GM12878 (cell line): ENCODE data around the gene APEX1.

ENCODE experiments used
- SIN3A ChIP-seq: IDR thresholded peaks from 2 replicates; pipeline ENCODE4 v1.6.1; 2012; ENCODE audit warnings: low read depth, low read length, improper control_type of control experiment
- TCF7 ChIP-seq: IDR thresholded peaks from 2 replicates; pipeline ENCODE4 v1.6.1; 2014; ENCODE audit warnings: antibody characterized with exemption, borderline replicate concordance
- TF ChIP-seq, protein P1 (sequence below), 3 experiments: IDR thresholded peaks in 2 of 3; conservative IDR thresholded peaks in 1 of 3; 2 replicates each; pipeline ENCODE4 v1.5.1; 2011; ENCODE audit warnings: low read depth in 3 of 3, low read length in 3 of 3, mild to moderate bottlenecking in 3 of 3, control low read depth in 2 of 3, moderate library complexity in 2 of 3, inconsistent platforms in 1 of 3, mixed read lengths in 1 of 3; ENCODE audit not compliant: control insufficient read depth in 2 of 3, insufficient read depth in 1 of 3; ENCODE audit errors: extremely low read depth in 1 of 3

DNA sequence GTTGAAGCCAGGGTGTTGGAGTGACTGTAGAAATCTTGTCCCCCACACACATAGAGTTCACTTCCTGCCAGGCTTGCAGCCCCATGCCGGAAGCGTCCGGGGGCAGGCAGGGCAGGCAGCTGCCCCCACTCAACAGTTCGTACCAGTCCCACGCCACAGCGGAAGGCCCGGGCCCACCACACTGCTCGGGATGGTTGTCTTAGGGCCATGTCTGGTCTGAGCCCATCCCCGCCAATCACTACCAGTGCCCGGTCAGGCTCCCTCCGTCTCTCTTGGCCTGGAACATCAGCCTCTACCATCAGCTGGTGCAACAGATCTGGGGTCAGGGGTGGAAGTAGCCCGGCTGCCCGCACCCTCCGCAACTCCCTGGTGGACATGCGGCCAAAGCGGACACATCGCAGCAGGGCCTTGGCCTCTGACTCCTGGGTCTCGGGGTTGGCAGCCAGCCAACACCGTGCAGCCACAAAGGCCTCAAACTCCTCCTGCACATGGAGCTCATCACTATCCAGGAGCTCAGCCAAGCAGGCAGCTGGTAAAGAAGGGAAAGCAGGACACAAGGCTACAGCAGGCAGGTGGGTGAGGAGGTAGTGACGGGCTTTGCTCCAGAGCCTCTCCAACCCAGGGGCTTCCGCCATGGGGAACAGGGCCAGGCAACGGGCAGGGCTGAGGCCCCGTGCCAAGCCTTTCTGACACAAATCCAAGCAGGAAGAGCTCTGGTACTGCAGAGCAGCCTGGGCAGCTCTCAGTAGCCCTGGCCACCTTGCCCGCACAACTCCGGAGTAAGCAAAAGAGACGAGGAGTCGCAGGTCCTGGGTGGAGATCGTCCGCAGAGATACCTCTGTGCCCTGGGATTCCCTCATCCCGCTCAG lies 25.0 kb upstream of the APEX1 start:
- TF ChIP-seq, protein P1, sequence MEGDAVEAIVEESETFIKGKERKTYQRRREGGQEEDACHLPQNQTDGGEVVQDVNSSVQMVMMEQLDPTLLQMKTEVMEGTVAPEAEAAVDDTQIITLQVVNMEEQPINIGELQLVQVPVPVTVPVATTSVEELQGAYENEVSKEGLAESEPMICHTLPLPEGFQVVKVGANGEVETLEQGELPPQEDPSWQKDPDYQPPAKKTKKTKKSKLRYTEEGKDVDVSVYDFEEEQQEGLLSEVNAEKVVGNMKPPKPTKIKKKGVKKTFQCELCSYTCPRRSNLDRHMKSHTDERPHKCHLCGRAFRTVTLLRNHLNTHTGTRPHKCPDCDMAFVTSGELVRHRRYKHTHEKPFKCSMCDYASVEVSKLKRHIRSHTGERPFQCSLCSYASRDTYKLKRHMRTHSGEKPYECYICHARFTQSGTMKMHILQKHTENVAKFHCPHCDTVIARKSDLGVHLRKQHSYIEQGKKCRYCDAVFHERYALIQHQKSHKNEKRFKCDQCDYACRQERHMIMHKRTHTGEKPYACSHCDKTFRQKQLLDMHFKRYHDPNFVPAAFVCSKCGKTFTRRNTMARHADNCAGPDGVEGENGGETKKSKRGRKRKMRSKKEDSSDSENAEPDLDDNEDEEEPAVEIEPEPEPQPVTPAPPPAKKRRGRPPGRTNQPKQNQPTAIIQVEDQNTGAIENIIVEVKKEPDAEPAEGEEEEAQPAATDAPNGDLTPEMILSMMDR (IDR thresholded peaks at IDR 0.05 in 2 of 3, conservative IDR thresholded peaks at IDR 0.05 in 1 of 3; ENCODE audit: control insufficient read depth in 2 of 3, extremely low read depth in 1 of 3, insufficient read depth in 1 of 3, low read depth in 3 of 3, low read length in 3 of 3): no peak
- TF ChIP-seq TCF7 (no peak), SIN3A (no peak)
